SK-MEL-5 (cell line): ENCODE measurements around the gene ILDR2. TPM values are rescaled to one million over a fixed set of nuclear protein-coding genes. Genes with fewer than 3 reads are reported as not detected.

Experiments used
- DNase-seq: peaks from one replicate; pipeline ENCODE4 v3.0.0-alpha.2; 2016; ENCODE audit warnings: low read depth, low spot score
- in situ Hi-C: cut with HindIII; loops from 2 replicates; pipeline ENCODE4 v1.10.0; 2016; ENCODE audit warnings: low sequenced_read_pairs, high pct_unique_total_duplicates, low pct_unique_long_range_greater_than_20kb
- total RNA-seq: library from RNA; depleted of rRNA; stranded (reverse); fragments of >200 nt; shearing (Covaris generic); gene quantifications from 2 replicates; pipeline ENCODE4 v1.2.3, GENCODE V29; 2014

The ILDR2 gene
- total RNA-seq, 1 experiment from 2014 or later = 0.79 TPM

DNA sequence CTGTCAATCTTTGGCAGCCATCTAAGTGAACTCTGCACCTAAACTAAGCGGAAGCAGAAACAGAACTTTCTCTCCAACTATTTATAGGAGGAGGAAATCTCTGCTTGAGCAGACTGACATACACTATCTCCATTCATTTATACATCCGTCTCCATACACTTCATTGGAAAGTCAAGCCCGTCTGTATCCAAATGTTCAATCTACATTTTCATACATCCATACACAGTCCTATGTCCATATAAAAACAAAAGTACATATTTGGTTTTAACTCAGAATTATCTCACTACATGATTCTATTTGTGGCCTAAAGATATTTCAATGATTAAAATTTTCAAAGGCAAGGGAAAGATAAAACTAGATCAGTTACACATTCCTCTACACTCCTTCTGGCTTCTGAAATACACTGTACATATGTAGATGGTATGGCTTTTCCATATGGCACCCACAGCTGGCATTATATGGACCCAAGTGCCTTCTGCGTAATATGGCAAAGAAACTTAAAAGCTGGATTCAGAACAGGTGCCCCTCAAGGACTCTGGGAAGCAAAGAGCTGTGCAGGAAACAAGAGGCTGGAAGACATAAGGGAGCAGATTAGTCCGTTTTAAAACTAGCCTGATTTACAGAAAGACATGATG, 35.5 kb downstream of the ILDR2 start:
- in situ Hi-C loops = no loop called here

GRCh38 chr1:166937962-166938361, 37.4 kb downstream of the ILDR2 start:
- DNase-seq = no peak
- in situ Hi-C loops = no loop called here

More for the DNA sequence above, 35.5 kb downstream of the ILDR2 start:
- DNase-seq = no peak

- DNase-seq = no peak
- in situ Hi-C loops = no loop called here
Measured at GRCh38 chr1:166937329-166937728, 38.0 kb downstream of the ILDR2 start.

DNA sequence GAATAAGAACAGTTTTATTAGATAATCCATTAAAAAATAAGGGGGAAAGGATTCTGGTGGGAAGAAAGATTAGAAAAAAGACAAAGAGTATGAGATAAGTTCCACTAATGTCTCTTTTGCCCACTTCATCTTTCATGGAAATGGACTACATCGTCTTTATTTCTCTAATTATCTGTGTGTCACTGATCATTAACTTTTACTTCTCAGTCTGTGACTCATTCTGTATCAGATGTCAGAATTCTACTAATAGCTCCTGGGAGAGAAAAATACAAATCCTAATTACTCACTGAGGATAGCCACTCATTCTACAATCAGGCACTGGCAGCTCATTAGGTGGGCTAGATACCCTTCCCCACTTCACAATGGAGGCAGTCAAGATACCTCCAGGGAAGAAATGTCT, 41.7 kb downstream of the ILDR2 start:
- no peak for DNase-seq
- in situ Hi-C loops = no loop called here

DNA sequence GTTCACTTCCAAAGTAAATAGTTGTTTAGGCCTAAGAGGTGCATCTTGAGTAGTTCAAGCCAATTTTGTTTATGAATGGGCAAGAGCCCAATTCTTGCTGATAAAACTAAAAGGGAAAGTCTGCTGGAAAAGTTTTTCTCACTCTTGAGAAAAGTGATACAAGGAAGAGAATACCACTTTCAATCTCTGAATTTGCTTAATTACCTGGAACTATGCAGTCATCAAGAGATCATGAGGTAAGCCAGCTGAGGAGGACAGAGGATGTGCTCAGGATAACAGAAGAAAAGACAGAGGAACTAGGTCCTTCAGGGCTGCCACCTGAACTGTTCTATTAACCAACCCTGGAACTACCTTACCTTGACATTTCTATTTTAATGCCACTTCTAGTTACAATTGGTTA, 42.2 kb downstream of the ILDR2 start:
- no peak for DNase-seq
- in situ Hi-C loops = no loop called here

GRCh38 chr1:166929911-166930310, 45.4 kb downstream of the ILDR2 start:
- in situ Hi-C loops = no loop called here

GRCh38 chr1:166927701-166928100, 47.6 kb downstream of the ILDR2 start:
- no peak for DNase-seq
- in situ Hi-C loops = no loop called here

More at GRCh38 chr1:166929911-166930310, 45.4 kb downstream of the ILDR2 start:
- DNase-seq = no peak

GRCh38 chr1:166925810-166926478, 49.4 kb downstream of the ILDR2 start:
- DNase-seq = no peak

DNA sequence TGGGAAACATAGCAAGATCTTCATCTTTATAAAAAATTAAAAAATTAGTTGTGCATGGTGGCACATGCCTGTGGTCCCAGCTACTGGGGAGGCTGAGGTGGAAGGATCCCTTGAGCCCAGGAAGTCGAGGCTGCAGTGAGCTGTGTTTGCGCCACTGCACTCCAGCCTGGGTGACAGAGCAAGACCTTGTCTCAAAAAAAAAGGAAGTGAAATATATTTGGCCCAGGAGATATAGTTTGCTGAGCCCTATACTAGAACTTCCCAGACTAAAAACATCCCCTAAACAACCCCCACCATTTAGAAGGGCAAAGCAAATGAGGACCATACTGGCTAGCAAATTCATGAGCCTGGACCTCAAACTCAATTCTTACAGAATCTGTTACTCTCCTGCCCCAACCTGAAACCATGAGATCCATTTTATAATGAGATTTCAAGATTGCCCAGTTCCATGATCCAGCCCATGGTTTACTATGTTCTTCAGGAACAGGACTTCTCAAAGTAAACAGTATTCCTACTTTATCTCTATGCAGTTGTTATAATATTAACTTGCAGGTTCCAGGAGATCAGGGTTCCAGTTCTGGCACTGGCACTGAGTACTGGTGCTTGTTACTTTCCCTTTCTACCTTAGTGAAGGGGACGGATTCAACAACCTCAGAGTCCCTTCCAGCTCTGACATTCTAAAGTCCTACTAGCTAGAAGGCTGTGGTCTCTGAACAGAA, 50.4 kb downstream of the ILDR2 start:
- in situ Hi-C loops = no loop called here
- no peak for DNase-seq

More at GRCh38 chr1:166925810-166926478, 49.4 kb downstream of the ILDR2 start:
- in situ Hi-C loops = no loop called here

- in situ Hi-C loops = no loop called here
- no peak for DNase-seq
Measured at GRCh38 chr1:166920561-166921475, 54.5 kb downstream of the ILDR2 start.

DNA sequence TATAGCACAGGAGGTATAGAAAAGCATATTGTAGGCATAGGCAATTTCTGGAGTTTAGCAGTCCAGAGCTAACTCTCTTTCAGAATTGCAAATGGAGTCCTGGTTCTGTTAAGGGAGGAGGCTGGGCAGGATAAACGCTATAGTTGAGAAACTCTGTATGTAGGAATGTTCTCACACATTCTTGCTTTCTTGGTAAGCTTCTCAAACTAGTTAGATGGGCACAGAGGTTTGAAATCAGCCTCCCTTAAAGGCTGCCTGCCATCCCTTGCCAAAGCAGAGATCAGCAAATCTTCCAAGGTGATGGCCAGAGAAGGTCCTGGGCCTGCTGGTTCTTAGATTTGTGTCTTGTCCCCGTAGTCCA, 56.4 kb downstream of the ILDR2 start:
- no peak for DNase-seq
- in situ Hi-C loops = no loop called here

- in situ Hi-C loops = no loop called here
- DNase-seq = no peak
Measured at GRCh38 chr1:166918088-166918955, 57.0 kb downstream of the ILDR2 start.

DNA sequence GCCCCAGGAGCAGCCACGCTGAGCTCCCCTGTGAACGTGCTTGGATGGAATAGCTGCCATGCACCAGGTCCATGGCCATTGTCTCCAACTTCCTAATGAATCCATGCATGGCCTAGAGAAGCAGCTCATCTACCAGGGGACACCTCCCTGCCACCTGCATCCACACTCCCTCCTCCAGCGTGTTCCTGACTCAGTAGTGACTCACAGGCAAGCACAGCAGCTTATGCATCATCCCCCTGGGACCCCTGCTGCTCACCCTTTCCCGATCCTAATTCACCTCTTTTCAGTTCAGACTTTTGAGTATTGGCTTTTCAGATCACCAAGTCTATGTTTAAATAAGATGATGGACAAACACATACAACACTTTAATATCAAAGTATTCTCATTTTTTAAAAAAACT, 59.4 kb downstream of the ILDR2 start:
- in situ Hi-C loops = no loop called here
- no peak for DNase-seq

GRCh38 chr1:166915042-166915441, 60.3 kb downstream of the ILDR2 start:
- in situ Hi-C loops = no loop called here
- no peak for DNase-seq

- in situ Hi-C loops = no loop called here
- no peak for DNase-seq
Measured at GRCh38 chr1:166914111-166914510, 61.2 kb downstream of the ILDR2 start.

GRCh38 chr1:166911624-166912023, 63.7 kb downstream of the ILDR2 start:
- in situ Hi-C loops = no loop called here
- DNase-seq = no peak

GRCh38 chr1:166910396-166910994, 64.8 kb downstream of the ILDR2 start:
- peak; percentile 92 for DNase-seq
- in situ Hi-C loops = no loop called here
